ENCODE data around the gene ACIN1.

Gene ACIN1

GRCh38 chr14:23055621-23056144, 39.3 kb downstream of the ACIN1 start:
- Histone ChIP-seq H3K27me3 (ENCODE audit: insufficient read depth, poor library complexity, severe bottlenecking) (no peaks in the 10 kb centered on the region), H3K27ac (replicated peaks) (no peak overlapping the region), H3K4me3 (replicated peaks; ENCODE audit: insufficient read depth, low read length) (no peak overlapping the region)
- no peak for TF ChIP-seq GABPA (IDR thresholded peaks at IDR 0.05; ENCODE audit: low read depth)
- TF ChIP-seq, protein P1, sequence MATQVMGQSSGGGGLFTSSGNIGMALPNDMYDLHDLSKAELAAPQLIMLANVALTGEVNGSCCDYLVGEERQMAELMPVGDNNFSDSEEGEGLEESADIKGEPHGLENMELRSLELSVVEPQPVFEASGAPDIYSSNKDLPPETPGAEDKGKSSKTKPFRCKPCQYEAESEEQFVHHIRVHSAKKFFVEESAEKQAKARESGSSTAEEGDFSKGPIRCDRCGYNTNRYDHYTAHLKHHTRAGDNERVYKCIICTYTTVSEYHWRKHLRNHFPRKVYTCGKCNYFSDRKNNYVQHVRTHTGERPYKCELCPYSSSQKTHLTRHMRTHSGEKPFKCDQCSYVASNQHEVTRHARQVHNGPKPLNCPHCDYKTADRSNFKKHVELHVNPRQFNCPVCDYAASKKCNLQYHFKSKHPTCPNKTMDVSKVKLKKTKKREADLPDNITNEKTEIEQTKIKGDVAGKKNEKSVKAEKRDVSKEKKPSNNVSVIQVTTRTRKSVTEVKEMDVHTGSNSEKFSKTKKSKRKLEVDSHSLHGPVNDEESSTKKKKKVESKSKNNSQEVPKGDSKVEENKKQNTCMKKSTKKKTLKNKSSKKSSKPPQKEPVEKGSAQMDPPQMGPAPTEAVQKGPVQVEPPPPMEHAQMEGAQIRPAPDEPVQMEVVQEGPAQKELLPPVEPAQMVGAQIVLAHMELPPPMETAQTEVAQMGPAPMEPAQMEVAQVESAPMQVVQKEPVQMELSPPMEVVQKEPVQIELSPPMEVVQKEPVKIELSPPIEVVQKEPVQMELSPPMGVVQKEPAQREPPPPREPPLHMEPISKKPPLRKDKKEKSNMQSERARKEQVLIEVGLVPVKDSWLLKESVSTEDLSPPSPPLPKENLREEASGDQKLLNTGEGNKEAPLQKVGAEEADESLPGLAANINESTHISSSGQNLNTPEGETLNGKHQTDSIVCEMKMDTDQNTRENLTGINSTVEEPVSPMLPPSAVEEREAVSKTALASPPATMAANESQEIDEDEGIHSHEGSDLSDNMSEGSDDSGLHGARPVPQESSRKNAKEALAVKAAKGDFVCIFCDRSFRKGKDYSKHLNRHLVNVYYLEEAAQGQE (IDR thresholded peaks at IDR 0.05; ENCODE audit: insufficient replicate concordance, low read depth) = no peak
- TF ChIP-seq, protein P2, sequence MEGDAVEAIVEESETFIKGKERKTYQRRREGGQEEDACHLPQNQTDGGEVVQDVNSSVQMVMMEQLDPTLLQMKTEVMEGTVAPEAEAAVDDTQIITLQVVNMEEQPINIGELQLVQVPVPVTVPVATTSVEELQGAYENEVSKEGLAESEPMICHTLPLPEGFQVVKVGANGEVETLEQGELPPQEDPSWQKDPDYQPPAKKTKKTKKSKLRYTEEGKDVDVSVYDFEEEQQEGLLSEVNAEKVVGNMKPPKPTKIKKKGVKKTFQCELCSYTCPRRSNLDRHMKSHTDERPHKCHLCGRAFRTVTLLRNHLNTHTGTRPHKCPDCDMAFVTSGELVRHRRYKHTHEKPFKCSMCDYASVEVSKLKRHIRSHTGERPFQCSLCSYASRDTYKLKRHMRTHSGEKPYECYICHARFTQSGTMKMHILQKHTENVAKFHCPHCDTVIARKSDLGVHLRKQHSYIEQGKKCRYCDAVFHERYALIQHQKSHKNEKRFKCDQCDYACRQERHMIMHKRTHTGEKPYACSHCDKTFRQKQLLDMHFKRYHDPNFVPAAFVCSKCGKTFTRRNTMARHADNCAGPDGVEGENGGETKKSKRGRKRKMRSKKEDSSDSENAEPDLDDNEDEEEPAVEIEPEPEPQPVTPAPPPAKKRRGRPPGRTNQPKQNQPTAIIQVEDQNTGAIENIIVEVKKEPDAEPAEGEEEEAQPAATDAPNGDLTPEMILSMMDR (IDR thresholded peaks at IDR 0.05; ENCODE audit: insufficient read depth, low read length) = no peak
- TF ChIP-seq POLR2AphosphoS5 (IDR thresholded peaks at IDR 0.05; ENCODE audit: low read depth) = no peak
- TF ChIP-seq SPI1 (IDR thresholded peaks at IDR 0.05; ENCODE audit: borderline replicate concordance, low read depth) = no peak
- DNase-seq (ENCODE audit: low read depth in 1 of 2, low spot score in 1 of 2) = no peak

- TF ChIP-seq POLR2AphosphoS5 (IDR thresholded peaks at IDR 0.05; ENCODE audit: low read depth) = no peak
- no peak for TF ChIP-seq GABPA (IDR thresholded peaks at IDR 0.05; ENCODE audit: low read depth)
- TF ChIP-seq, protein P1 (IDR thresholded peaks at IDR 0.05; ENCODE audit: insufficient replicate concordance, low read depth) = no peak
- TF ChIP-seq, protein P2 (IDR thresholded peaks at IDR 0.05; ENCODE audit: insufficient read depth, low read length) = no peak
- no peak for TF ChIP-seq SPI1 (IDR thresholded peaks at IDR 0.05; ENCODE audit: borderline replicate concordance, low read depth)
- no peaks in the 10 kb centered on the region for H3K27me3 ChIP-seq (ENCODE audit: insufficient read depth, poor library complexity, severe bottlenecking)
- H3K27ac ChIP-seq (replicated peaks) = no peak overlapping the region
- H3K4me3 ChIP-seq (replicated peaks; ENCODE audit: insufficient read depth, low read length) = no peak overlapping the region
- DNase-seq (ENCODE audit: low read depth in 1 of 2, low spot score in 1 of 2) = no peak
These were observed 39.8 kb downstream of the ACIN1 start for GRCh38 chr14:23055147-23055550.

DNA sequence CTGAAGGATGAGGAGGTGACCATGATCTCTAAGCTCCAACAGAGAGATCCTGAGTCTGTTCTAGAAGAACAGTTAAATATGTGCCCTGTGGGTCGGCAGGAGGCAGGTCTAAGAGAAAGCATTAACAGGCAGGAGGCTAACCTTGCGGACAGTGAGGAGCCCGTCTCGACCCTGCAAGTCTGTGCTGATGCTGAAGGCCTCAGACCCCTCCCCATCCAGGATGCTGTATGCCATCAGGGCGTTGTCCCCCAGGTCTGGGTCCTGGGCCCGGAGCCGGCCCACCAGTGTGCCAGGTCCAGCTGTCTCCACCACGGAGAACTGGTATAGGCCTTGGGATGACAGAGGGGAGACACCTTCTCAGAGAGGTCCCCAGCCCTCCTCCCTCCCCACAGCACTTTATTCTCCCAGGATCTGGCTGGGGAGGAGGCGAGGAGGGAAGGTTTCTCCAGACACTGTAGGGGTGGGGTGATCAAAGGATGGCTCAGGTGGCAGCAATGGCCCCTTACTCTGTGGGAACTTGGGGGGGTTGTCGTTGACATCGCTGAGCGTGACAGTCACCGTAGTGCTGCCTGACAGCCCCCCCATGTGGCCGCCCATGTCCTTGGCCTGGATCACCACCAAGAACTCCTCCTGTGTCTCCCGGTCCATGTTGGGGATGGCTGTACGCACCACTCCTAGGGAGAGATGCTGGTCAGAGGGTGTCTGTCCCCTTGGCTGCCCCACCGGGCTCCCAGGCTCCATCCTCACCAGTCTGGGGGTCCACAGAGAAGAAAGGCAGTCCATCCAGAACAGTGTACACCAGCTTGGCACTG, 40.7 kb downstream of the ACIN1 start:
- Histone ChIP-seq H3K27me3 (ENCODE audit: insufficient read depth, poor library complexity, severe bottlenecking) (no peaks in the 10 kb centered on the region), H3K27ac (replicated peaks) (no peak overlapping the region), H3K4me3 (replicated peaks; ENCODE audit: insufficient read depth, low read length) (no peak overlapping the region)
- TF ChIP-seq SPI1 (IDR thresholded peaks at IDR 0.05; ENCODE audit: borderline replicate concordance, low read depth) = no peak
- TF ChIP-seq, protein P2 (IDR thresholded peaks at IDR 0.05; ENCODE audit: insufficient read depth, low read length) = peak; percentile 6
- no peak for DNase-seq (ENCODE audit: low read depth in 1 of 2, low spot score in 1 of 2)
